ENCODE results near the gene PIP4K2C. TPM values are rescaled to one million over a fixed set of nuclear protein-coding genes. Genes with fewer than 3 reads are reported as not detected.

PIP4K2C gene
- total and polyA plus RNA-seq, 4 donors = 13.7 to 42.2 (median 20.8) TPM

- Histone ChIP-seq H3K9ac (ENCODE audit: insufficient read depth in 1 of 2, low read length in 2 of 2) (no peak overlapping the region), H3K4me3 (no peak overlapping the region), H3K27me3 (ENCODE audit: control insufficient read depth in 3 of 3, insufficient read depth in 3 of 3, low read length in 2 of 3) (peaks cover 0 to 7% (median 5%) of the 10 kb centered on the region in 3 donors), H3K4me1 (ENCODE audit: control insufficient read depth in 5 of 5, insufficient read depth in 5 of 5, low read length in 5 of 5) (no peaks in the 10 kb centered on the region), H3K36me3 (ENCODE audit: control insufficient read depth in 4 of 4, insufficient read depth in 4 of 4, low read length in 4 of 4) (no peaks in the 10 kb centered on the region), H3K9me3 (ENCODE audit: control insufficient read depth in 4 of 4, insufficient read depth in 3 of 4, low read length in 3 of 4) (no peaks in the 10 kb centered on the region), H3K27ac (ENCODE audit: low read depth in 1 of 2, low read length in 1 of 2) (no peak overlapping the region)
- WGBS, 2 donors = 90 to 91% methylated on average over 1 of the region's 1 CpG
- no peak for TF ChIP-seq CTCF (IDR thresholded peaks at IDR 0.05; ENCODE audit: control extremely low read depth, extremely low read depth)
- DNase-seq (no peak), ATAC-seq (ENCODE audit: insufficient read depth, low FRiP score) (no peak)
Measured at GRCh38 chr12:57582440-57582839, 8.6 kb upstream of the PIP4K2C start.

GRCh38 chr12:57583008-57583831 is 7.8 kb upstream of the PIP4K2C start:
- no peaks in the 10 kb centered on the region for H3K36me3 ChIP-seq (ENCODE audit: control insufficient read depth in 4 of 4, insufficient read depth in 4 of 4, low read length in 4 of 4)
- DNase-seq (peak; percentile 80 to 88 (median 83)), ATAC-seq (ENCODE audit: insufficient read depth, low FRiP score) (peak; percentile 88)
- no peak overlapping the region for H3K27ac ChIP-seq (ENCODE audit: low read depth in 1 of 2, low read length in 1 of 2)
- no peaks in the 10 kb centered on the region for H3K9me3 ChIP-seq (ENCODE audit: control insufficient read depth in 4 of 4, insufficient read depth in 3 of 4, low read length in 3 of 4)
- peaks cover 0 to 13% (median 12%) of the 10 kb centered on the region in 3 donors for H3K27me3 ChIP-seq (ENCODE audit: control insufficient read depth in 3 of 3, insufficient read depth in 3 of 3, low read length in 2 of 3)
- 47 to 54% methylated on average over 13 of the region's 13 CpGs for WGBS, 2 donors
- H3K4me1 ChIP-seq (ENCODE audit: control insufficient read depth in 5 of 5, insufficient read depth in 5 of 5, low read length in 5 of 5) = no peaks in the 10 kb centered on the region
- peak; percentile 97 for TF ChIP-seq CTCF (IDR thresholded peaks at IDR 0.05; ENCODE audit: control extremely low read depth, extremely low read depth)
- H3K4me3 ChIP-seq = no peak overlapping the region
- no peak overlapping the region for H3K9ac ChIP-seq (ENCODE audit: insufficient read depth in 1 of 2, low read length in 2 of 2)

- Histone ChIP-seq H3K27ac (ENCODE audit: low read depth in 1 of 2, low read length in 1 of 2) (no peak overlapping the region), H3K4me1 (ENCODE audit: control insufficient read depth in 5 of 5, insufficient read depth in 5 of 5, low read length in 5 of 5) (no peaks in the 10 kb centered on the region), H3K9ac (ENCODE audit: insufficient read depth in 1 of 2, low read length in 2 of 2) (no peak overlapping the region), H3K4me3 (no peak overlapping the region), H3K9me3 (ENCODE audit: control insufficient read depth in 4 of 4, insufficient read depth in 3 of 4, low read length in 3 of 4) (no peaks in the 10 kb centered on the region), H3K27me3 (ENCODE audit: control insufficient read depth in 3 of 3, insufficient read depth in 3 of 3, low read length in 2 of 3) (peaks cover 0 to 13% (median 13%) of the 10 kb centered on the region in 3 donors), H3K36me3 (ENCODE audit: control insufficient read depth in 4 of 4, insufficient read depth in 4 of 4, low read length in 4 of 4) (no peaks in the 10 kb centered on the region)
- ATAC-seq (ENCODE audit: insufficient read depth, low FRiP score) (no peak), DNase-seq (no peak)
- WGBS, 2 donors = 97 to 100% methylated on average over 2 of the region's 2 CpGs
- no peak for TF ChIP-seq CTCF (IDR thresholded peaks at IDR 0.05; ENCODE audit: control extremely low read depth, extremely low read depth)
Measured at GRCh38 chr12:57584050-57584449, 6.9 kb upstream of the PIP4K2C start.

Measured in lung (tissue), 12 donors.